Fibroblast of lung (primary cell): ENCODE data around the gene PFDN6. TPM values are rescaled to one million over a fixed set of nuclear protein-coding genes. Genes with fewer than 3 reads are reported as not detected.
A peak's percentile ranks its signal among the peaks of the same experiment; 100 is the strongest.

Experiments used
- DNase-seq, 2 donors: peaks; one replicate each; pipeline versions ENCODE4 v3.0.0 to v3.0.0-alpha.2; 2010; ENCODE audit warnings: low read depth in 2 of 2
- H2AFZ ChIP-seq: 2 replicates; pipeline ENCODE4 v1.5.1; 2012; ENCODE audit warnings: low read length, control low read depth, inconsistent platforms
- H3K27ac ChIP-seq: 2 replicates; pipeline ENCODE4 v1.5.1; 2011; ENCODE audit warnings: low read length, control low read depth; ENCODE audit not compliant: insufficient read depth
- H3K27me3 ChIP-seq: 2 replicates; pipeline ENCODE4 v1.5.1; 2011; ENCODE audit warnings: mild to moderate bottlenecking, low read length; ENCODE audit not compliant: control insufficient read depth, insufficient read depth
- H3K36me3 ChIP-seq: 2 replicates; pipeline ENCODE4 v1.5.1; 2011; ENCODE audit warnings: low read length; ENCODE audit not compliant: control insufficient read depth, insufficient read depth
- H3K4me1 ChIP-seq: 2 replicates; pipeline ENCODE4 v1.5.1; 2011; ENCODE audit warnings: low read length; ENCODE audit not compliant: control insufficient read depth, insufficient read depth; ENCODE audit errors: extremely low read depth
- H3K4me2 ChIP-seq: 2 replicates; pipeline ENCODE4 v1.5.1; 2011; ENCODE audit warnings: low read length, control low read depth; ENCODE audit not compliant: insufficient read depth; ENCODE audit errors: extremely low read depth
- H3K4me3 ChIP-seq, 4 experiments: fragments of 200-600 bp in 1 of 4; sonication (generic) in 1 of 4; replicated peaks in 1 of 4; 2 replicates each; pipeline ENCODE4 v1.5.1; 2011 to 2016; ENCODE audit warnings: low read length in 4 of 4, low read depth in 3 of 4, mild to moderate bottlenecking in 3 of 4, control low read depth in 2 of 4, inconsistent platforms in 1 of 4, mixed read lengths in 1 of 4; ENCODE audit not compliant: insufficient read depth in 1 of 4; ENCODE audit errors: control extremely low read depth in 1 of 4
- H3K79me2 ChIP-seq: 2 replicates; pipeline ENCODE4 v1.5.1; 2012; ENCODE audit warnings: mild to moderate bottlenecking, low read length, inconsistent platforms; ENCODE audit not compliant: control insufficient read depth, insufficient read depth
- H3K9ac ChIP-seq: 2 replicates; pipeline ENCODE4 v1.5.1; 2011; ENCODE audit warnings: mild to moderate bottlenecking, low read length, control low read depth; ENCODE audit not compliant: insufficient read depth
- H3K9me3 ChIP-seq: 2 replicates; pipeline ENCODE4 v1.5.1; 2012; ENCODE audit warnings: low read depth, low read length; ENCODE audit not compliant: control insufficient read depth, insufficient read depth
- H4K20me1 ChIP-seq: 2 replicates; pipeline ENCODE4 v1.5.1; 2011; ENCODE audit warnings: low read length; ENCODE audit not compliant: control insufficient read depth, insufficient read depth; ENCODE audit errors: extremely low read depth
- CTCF ChIP-seq, 2 donors: IDR thresholded peaks in 1 of 2; conservative IDR thresholded peaks in 1 of 2; 1 replicate in 1 of 2; 2 replicates in 1 of 2; pipeline ENCODE4 v1.5.1; 2011 to 2012; ENCODE audit warnings: low read length in 2 of 2, control low read depth in 1 of 2, inconsistent platforms in 1 of 2, low read depth in 1 of 2, mild to moderate bottlenecking in 1 of 2
- EZH2 ChIP-seq: IDR thresholded peaks from 2 replicates; pipeline ENCODE4 v1.5.1; 2012; ENCODE audit warnings: low read length, control low read depth, mild to moderate bottlenecking; ENCODE audit errors: missing control alignments
- polyA plus RNA-seq, 2 donors: library from polyadenylated mRNA; depleted of rRNA in 1 of 2; stranded (reverse) in 1 of 2; unstranded in 1 of 2; fragments of >200 nt; gene quantifications; 2 replicates each; pipeline ENCODE4 v1.2.1, GENCODE V29; 2011 to 2012; ENCODE audit warnings: missing spikeins in 1 of 2
- total RNA-seq: library from RNA; depleted of rRNA; stranded (reverse); fragments of >200 nt; gene quantifications from 2 replicates; pipeline ENCODE4 v1.2.1, GENCODE V29; 2014

Gene PFDN6
- total and polyA plus RNA-seq, 2 donors (not counting 1 experiment from before 2014, with no cell fraction given): 39.8 to 46.7 TPM

DNA sequence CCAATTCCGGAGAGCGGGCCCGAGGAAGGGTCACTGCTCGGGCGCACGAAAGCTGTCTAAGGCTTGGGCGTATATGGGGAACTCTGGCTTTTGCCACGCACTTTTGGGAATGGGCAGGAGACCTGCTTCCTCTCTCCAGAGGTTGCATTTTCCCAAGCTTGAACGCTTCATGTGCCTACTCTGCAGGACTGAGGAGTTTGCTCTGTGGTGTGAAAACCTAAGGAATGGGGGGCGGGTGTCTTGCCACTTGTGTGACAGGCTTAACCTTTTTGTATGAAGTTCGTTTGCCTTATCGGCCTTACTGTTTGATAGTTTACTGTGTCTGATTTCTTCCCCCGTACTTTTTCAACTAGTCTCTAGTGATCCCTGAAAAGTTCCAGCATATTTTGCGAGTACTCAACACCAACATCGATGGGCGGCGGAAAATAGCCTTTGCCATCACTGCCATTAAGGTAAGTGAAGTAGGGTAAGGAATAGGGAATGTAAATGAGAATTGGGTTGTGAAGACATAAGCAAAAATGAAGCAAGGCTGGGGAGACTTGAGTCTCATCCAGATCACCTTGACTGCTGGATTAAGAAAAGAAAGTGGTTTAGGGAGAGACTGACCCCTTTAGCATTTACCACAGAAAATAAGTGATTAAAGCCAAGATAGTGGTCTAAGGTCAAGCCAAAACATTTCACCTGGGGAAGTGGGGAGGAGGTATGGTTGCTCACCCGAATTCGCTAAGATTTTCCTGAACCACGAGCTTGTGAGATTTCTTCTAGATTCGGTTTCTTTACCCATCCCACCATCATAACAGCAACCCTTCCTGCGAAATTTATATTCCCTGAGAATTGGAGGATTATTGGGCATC lies 16.9 kb upstream of the PFDN6 start:
- TF ChIP-seq CTCF (conservative IDR thresholded peaks at IDR 0.05 in 1 of 2, IDR thresholded peaks at IDR 0.05 in 1 of 2; ENCODE audit: low read depth in 1 of 2, low read length in 2 of 2) (no peak), EZH2 (no peak)
- H3K4me1 ChIP-seq: peaks cover 19% of the 10 kb centered on the region
- H3K4me2 ChIP-seq: peak overlapping the region; percentile 100
- H3K9ac ChIP-seq: peak overlapping the region; percentile 78
- H3K79me2 ChIP-seq: peaks cover 51% of the 10 kb centered on the region
- peaks cover 19% of the 10 kb centered on the region for H3K36me3 ChIP-seq
- peak overlapping the region; percentile 95 for H3K27ac ChIP-seq
- no peak for DNase-seq
- no peak overlapping the region for H2AFZ ChIP-seq
- peak overlapping the region; percentile 75 to 97 (median 92) for H3K4me3 ChIP-seq
- H3K27me3 ChIP-seq: no peaks in the 10 kb centered on the region
- no peaks in the 10 kb centered on the region for H4K20me1 ChIP-seq
- no peaks in the 10 kb centered on the region for H3K9me3 ChIP-seq

DNA sequence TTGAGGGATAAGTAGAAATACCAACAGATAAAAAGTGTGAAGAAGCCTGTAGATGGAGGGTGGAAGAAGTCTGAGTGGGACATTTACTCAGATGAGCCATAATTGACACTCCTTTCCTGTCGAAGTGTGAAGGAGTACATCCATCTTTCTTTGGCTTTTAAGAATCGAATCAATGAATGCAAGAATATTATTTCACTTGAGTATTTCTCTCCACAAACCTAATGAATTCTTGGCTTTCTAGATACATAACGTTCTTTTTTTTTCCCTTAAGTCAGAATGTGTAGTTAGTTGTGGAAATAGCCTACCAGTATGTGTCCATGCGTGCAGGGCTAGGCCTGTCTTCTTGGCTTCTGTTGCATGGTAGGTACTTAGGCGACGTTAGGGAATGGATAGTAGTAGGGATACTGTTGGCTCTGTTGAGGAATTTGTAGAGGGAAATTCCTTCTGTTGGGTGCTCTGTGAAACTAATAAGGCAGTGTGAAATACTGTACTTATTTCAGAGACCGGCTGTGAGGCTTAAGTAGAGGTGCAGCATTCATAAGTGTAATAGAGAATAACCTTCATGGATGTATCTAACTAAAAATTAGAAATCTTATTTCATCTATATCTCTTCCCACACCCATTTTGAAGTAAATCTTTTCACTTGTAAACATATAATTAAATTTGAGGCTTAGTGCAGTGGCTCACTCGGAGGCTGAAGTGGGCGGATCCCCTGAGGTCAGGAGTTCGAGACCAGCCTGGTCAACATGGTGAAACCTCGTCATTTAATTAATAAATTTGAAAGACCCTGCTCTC lies 16.1 kb upstream of the PFDN6 start:
- peaks cover 19% of the 10 kb centered on the region for H3K4me1 ChIP-seq
- peak overlapping the region; percentile 75 to 97 (median 92) for H3K4me3 ChIP-seq
- H3K9ac ChIP-seq: peak overlapping the region; percentile 78
- peak overlapping the region; percentile 95 for H3K27ac ChIP-seq
- peaks cover 24% of the 10 kb centered on the region for H3K36me3 ChIP-seq
- H3K9me3 ChIP-seq: no peaks in the 10 kb centered on the region
- H3K79me2 ChIP-seq: peaks cover 51% of the 10 kb centered on the region
- DNase-seq: peak in 1 of 2 donors; percentile 11
- H4K20me1 ChIP-seq: no peaks in the 10 kb centered on the region
- no peak for TF ChIP-seq EZH2
- TF ChIP-seq CTCF (conservative IDR thresholded peaks at IDR 0.05 in 1 of 2, IDR thresholded peaks at IDR 0.05 in 1 of 2; ENCODE audit: low read depth in 1 of 2, low read length in 2 of 2): no peak
- H3K27me3 ChIP-seq: no peaks in the 10 kb centered on the region
- peak overlapping the region; percentile 100 for H3K4me2 ChIP-seq
- H2AFZ ChIP-seq: no peak overlapping the region
